Keratinocyte (primary cell): ENCODE results near the gene HOXB2.

Source experiments
- EZH2 ChIP-seq: IDR thresholded peaks from one replicate; pipeline ENCODE4 v1.6.1; 2012; ENCODE audit warnings: inconsistent platforms, mild to moderate bottlenecking, low read length, moderate library complexity
- TF ChIP-seq, protein P1 (sequence below), 3 experiments: IDR thresholded peaks in 1 of 3; conservative IDR thresholded peaks in 1 of 3; optimal IDR thresholded peaks in 1 of 3; 2 replicates in 2 of 3; 3 replicates in 1 of 3; pipeline versions ENCODE3 to v1.5.1; 2011; ENCODE audit warnings: low read length in 3 of 3, mild to moderate bottlenecking in 3 of 3, moderate library complexity in 2 of 3, control low read depth in 1 of 3, inconsistent platforms in 1 of 3; ENCODE audit not compliant: insufficient read depth in 2 of 3; ENCODE audit errors: extremely low read depth in 1 of 3

DNA sequence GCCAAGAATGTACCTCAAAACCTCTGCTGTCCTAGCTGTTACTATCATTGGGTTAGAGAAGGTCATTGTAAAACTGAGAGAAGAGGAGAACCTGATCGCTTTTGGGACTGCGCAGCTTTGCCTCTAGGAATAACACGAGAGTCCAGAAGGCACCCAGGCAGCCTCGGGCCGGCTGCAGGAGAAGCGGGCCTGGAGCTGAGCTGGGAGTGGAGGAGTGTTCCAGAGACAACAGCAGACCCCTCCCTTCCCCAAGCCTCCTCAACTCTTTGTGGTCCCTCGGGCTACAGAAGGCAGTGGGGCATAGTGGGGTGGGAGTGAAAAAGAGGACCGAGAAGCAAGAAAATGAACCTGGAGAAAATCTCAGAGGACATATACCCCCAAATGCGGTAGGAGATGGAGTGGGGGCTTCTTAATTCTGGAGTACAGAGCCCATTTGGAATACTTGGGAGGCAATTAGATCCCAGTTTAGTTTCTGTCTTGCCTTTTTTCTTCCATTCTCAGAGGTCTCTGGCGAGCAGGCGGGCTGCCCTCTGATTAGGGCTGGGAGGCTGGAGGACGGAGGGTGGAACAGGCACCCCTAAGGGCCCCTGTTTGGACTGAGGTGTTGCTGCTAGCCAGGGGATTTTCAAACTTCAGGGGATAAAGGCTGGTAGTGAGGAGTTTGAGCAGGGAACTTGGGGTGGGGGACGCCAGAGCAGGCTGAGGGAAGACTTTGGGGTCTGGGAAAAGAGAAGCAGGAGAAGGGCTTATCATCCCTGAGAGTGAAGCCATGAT, 13.3 kb upstream of the HOXB2 start:
- TF ChIP-seq, protein P1, sequence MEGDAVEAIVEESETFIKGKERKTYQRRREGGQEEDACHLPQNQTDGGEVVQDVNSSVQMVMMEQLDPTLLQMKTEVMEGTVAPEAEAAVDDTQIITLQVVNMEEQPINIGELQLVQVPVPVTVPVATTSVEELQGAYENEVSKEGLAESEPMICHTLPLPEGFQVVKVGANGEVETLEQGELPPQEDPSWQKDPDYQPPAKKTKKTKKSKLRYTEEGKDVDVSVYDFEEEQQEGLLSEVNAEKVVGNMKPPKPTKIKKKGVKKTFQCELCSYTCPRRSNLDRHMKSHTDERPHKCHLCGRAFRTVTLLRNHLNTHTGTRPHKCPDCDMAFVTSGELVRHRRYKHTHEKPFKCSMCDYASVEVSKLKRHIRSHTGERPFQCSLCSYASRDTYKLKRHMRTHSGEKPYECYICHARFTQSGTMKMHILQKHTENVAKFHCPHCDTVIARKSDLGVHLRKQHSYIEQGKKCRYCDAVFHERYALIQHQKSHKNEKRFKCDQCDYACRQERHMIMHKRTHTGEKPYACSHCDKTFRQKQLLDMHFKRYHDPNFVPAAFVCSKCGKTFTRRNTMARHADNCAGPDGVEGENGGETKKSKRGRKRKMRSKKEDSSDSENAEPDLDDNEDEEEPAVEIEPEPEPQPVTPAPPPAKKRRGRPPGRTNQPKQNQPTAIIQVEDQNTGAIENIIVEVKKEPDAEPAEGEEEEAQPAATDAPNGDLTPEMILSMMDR (optimal IDR thresholded peaks at IDR 0.05 in 1 of 3, IDR thresholded peaks at IDR 0.05 in 1 of 3, conservative IDR thresholded peaks at IDR 0.05 in 1 of 3; ENCODE audit: extremely low read depth in 1 of 3, insufficient read depth in 2 of 3, low read length in 3 of 3): no peak
- TF ChIP-seq EZH2: no peak
